Kidney epithelial cell (primary cell): ENCODE results near the gene SERPINA9. TPM values are rescaled to one million over a fixed set of nuclear protein-coding genes. Genes with fewer than 3 reads are reported as not detected.

Experiments
- DNase-seq: peaks from one replicate; pipeline ENCODE4 v3.0.0-alpha.2; 2010; ENCODE audit warnings: low read depth
- H3K27me3 ChIP-seq: 2 replicates; pipeline ENCODE4 v1.6.0; 2011; ENCODE audit warnings: low read length; ENCODE audit not compliant: control insufficient read depth, insufficient read depth
- H3K36me3 ChIP-seq: 2 replicates; pipeline ENCODE4 v1.5.1; 2011; ENCODE audit warnings: low read length; ENCODE audit not compliant: control insufficient read depth, insufficient read depth
- H3K4me3 ChIP-seq: 2 replicates; pipeline ENCODE4 v1.5.1; 2011; ENCODE audit warnings: low read depth, mild to moderate bottlenecking, control low read depth, low read length
- total RNA-seq: library from RNA; depleted of rRNA; stranded (reverse); fragments of >200 nt; gene quantifications from 2 replicates; pipeline ENCODE4 v1.2.3, GENCODE V29; 2015
- TF ChIP-seq, protein P1 (sequence below): IDR thresholded peaks from 2 replicates; pipeline ENCODE4 v1.5.1; 2011; ENCODE audit warnings: mild to moderate bottlenecking, moderate library complexity, low read length, control low read depth, inconsistent platforms; ENCODE audit not compliant: insufficient read depth, poor library complexity, severe bottlenecking

The SERPINA9 gene
- total RNA-seq, 1 donor from 2014 or later: not detected

GRCh38 chr14:94478420-94478819 lies 2.4 kb upstream of the SERPINA9 start:
- Histone ChIP-seq H3K27me3 (no peaks in the 10 kb centered on the region), H3K4me3 (no peak overlapping the region), H3K36me3 (no peaks in the 10 kb centered on the region)
- TF ChIP-seq, protein P1, sequence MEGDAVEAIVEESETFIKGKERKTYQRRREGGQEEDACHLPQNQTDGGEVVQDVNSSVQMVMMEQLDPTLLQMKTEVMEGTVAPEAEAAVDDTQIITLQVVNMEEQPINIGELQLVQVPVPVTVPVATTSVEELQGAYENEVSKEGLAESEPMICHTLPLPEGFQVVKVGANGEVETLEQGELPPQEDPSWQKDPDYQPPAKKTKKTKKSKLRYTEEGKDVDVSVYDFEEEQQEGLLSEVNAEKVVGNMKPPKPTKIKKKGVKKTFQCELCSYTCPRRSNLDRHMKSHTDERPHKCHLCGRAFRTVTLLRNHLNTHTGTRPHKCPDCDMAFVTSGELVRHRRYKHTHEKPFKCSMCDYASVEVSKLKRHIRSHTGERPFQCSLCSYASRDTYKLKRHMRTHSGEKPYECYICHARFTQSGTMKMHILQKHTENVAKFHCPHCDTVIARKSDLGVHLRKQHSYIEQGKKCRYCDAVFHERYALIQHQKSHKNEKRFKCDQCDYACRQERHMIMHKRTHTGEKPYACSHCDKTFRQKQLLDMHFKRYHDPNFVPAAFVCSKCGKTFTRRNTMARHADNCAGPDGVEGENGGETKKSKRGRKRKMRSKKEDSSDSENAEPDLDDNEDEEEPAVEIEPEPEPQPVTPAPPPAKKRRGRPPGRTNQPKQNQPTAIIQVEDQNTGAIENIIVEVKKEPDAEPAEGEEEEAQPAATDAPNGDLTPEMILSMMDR: no peak
- no peak for DNase-seq

DNA sequence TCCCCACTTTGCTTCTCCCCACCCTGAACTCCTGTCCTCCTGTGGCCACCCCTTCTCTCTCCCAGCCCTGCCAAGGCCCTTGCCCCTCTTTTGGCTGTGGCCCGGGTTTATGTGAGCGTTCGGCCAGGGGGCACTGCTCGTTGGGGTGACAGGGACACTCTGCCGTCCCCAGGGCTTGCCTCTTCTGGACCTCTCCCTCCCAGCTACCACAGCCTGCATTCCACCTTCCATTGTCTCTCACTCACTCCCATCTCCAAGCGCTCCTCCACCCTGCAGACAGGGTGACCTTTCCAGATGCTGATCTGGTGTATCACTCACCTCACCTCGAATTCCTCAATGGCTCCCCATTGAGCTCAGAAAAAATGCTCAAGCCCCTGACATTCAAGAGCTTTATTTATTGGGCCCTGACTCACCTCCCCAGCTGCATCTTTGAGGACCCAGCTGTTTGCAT lies 1.4 kb downstream of the SERPINA9 start:
- DNase-seq: no peak
- TF ChIP-seq, protein P1: no peak
- no peak overlapping the region for H3K4me3 ChIP-seq
- H3K36me3 ChIP-seq: no peaks in the 10 kb centered on the region
- no peaks in the 10 kb centered on the region for H3K27me3 ChIP-seq

- TF ChIP-seq, protein P1: no peak
- no peaks in the 10 kb centered on the region for H3K36me3 ChIP-seq
- H3K27me3 ChIP-seq: no peaks in the 10 kb centered on the region
- no peak for DNase-seq
- H3K4me3 ChIP-seq: no peak overlapping the region
Observed at GRCh38 chr14:94473666-94474410, 2.2 kb downstream of the SERPINA9 start.

GRCh38 chr14:94472842-94473241 lies 3.2 kb downstream of the SERPINA9 start:
- Histone ChIP-seq H3K4me3 (no peak overlapping the region), H3K36me3 (no peaks in the 10 kb centered on the region), H3K27me3 (no peaks in the 10 kb centered on the region)
- TF ChIP-seq, protein P1: no peak
- no peak for DNase-seq

GRCh38 chr14:94471045-94471444 lies 5.0 kb downstream of the SERPINA9 start:
- TF ChIP-seq, protein P1: no peak
- Histone ChIP-seq H3K27me3 (no peaks in the 10 kb centered on the region), H3K36me3 (no peaks in the 10 kb centered on the region), H3K4me3 (no peak overlapping the region)
- DNase-seq: no peak

DNA sequence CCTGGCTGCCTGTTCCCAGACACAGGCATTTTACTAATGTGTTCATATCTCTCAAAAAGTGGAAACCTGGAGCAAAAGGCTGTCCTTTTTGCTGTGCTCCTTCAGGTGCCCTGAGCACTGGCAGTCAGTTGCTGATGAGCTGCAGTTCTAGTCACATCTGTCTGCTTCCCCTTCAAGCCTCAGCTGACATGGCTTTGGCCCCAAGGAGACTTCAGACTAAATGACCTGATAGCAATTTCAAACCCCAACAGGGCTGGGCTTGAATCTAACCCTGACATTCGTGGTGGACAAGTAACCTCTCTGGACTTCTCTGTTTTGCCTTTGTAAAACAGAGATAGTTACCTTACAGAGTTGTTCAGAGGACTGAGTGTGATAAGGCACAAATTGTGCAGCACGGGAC lies 5.7 kb downstream of the SERPINA9 start:
- DNase-seq: no peak
- no peaks in the 10 kb centered on the region for H3K36me3 ChIP-seq
- TF ChIP-seq, protein P1: no peak
- no peaks in the 10 kb centered on the region for H3K27me3 ChIP-seq
- H3K4me3 ChIP-seq: no peak overlapping the region
